ENCODE results near the gene CYB5R3.

DNA sequence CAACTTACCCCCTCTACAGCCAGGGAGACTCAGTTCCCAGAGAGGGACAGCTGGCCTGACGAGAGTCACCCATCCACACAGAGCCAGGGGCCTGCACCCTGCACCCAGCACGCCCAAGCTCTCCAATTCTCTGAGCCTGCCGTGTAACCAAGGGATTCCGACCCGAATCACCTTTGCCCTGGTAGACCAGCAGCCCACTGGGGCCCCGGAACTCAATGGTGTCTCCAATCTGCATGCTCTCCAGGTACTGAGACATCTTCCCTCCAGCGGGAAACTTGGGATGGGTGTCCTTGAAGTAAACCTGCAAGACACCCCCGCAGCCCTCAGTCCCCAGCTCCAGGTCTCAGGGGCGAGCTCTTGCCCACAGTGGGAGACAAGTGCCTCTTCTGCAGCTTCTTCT, 21.2 kb downstream of the CYB5R3 start:
- TF ChIP-seq, protein P1, sequence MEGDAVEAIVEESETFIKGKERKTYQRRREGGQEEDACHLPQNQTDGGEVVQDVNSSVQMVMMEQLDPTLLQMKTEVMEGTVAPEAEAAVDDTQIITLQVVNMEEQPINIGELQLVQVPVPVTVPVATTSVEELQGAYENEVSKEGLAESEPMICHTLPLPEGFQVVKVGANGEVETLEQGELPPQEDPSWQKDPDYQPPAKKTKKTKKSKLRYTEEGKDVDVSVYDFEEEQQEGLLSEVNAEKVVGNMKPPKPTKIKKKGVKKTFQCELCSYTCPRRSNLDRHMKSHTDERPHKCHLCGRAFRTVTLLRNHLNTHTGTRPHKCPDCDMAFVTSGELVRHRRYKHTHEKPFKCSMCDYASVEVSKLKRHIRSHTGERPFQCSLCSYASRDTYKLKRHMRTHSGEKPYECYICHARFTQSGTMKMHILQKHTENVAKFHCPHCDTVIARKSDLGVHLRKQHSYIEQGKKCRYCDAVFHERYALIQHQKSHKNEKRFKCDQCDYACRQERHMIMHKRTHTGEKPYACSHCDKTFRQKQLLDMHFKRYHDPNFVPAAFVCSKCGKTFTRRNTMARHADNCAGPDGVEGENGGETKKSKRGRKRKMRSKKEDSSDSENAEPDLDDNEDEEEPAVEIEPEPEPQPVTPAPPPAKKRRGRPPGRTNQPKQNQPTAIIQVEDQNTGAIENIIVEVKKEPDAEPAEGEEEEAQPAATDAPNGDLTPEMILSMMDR (IDR thresholded peaks at IDR 0.05 in 8 of 11, conservative IDR thresholded peaks at IDR 0.05 in 3 of 11) = no peak
- TF ChIP-seq POLR2A (IDR thresholded peaks at IDR 0.05) = no peak
- no peak for TF ChIP-seq POLR2AphosphoS5 (IDR thresholded peaks at IDR 0.05)
